Activated CD4-positive, alpha-beta T cell treated with anti-CD3 and anti-CD28 coated beads, Interleukin-2, amount 10 ng/mL, durations not matched to agents 24 days and 14 days (primary cell): ENCODE measurements around the gene CDKN2B. TPM values are rescaled to one million over a fixed set of nuclear protein-coding genes. Genes with fewer than 3 reads are reported as not detected.

Experiments used
- DNase-seq: peaks from one replicate; pipeline ENCODE4 v3.0.0; 2022
- H3K27ac Mint-ChIP-seq: one replicate; pipeline ENCODE4 v1.8.0; 2022; ENCODE audit warnings: mild to moderate bottlenecking, mixed read lengths
- H3K27me3 Mint-ChIP-seq: one replicate; pipeline ENCODE4 v1.8.0; 2022; ENCODE audit warnings: mixed read lengths
- H3K36me3 Mint-ChIP-seq: one replicate; pipeline ENCODE4 v1.8.0; 2022; ENCODE audit warnings: low read depth, mild to moderate bottlenecking, mixed read lengths
- H3K4me1 Mint-ChIP-seq: one replicate; pipeline ENCODE4 v1.8.0; 2021; ENCODE audit warnings: mixed read lengths
- H3K4me3 Mint-ChIP-seq: one replicate; pipeline ENCODE4 v1.8.0; 2022; ENCODE audit warnings: mild to moderate bottlenecking, moderate library complexity, mixed read lengths
- H3K9me3 Mint-ChIP-seq: one replicate; pipeline ENCODE4 v1.8.0; 2021; ENCODE audit warnings: mixed read lengths
- intact Hi-C: fragments of 100-400 bp; cut with micrococcal nuclease; formaldehyde crosslinking; loops from one replicate; pipeline ENCODE4 v1.15.1; 2023
- total RNA-seq: library from RNA; stranded (reverse); gene quantifications from 2 replicates; pipeline ENCODE4 v1.2.3, GENCODE V29; 2022

The CDKN2B gene
- total RNA-seq, 1 donor from 2014 or later: 0.21 TPM

GRCh38 chr9:22044583-22044982 lies 35.5 kb upstream of the CDKN2B start:
- Mint-ChIP-seq H3K36me3 (no peaks in the 10 kb centered on the region), H3K4me1 (peaks cover 28% of the 10 kb centered on the region), H3K27me3 (peaks cover 58% of the 10 kb centered on the region), H3K27ac (peak overlapping the region; percentile 63), H3K9me3 (no peaks in the 10 kb centered on the region), H3K4me3 (no peak overlapping the region)
- intact Hi-C loops: loop anchor here (5.0 kb wide), 1 partner anchor 198 kb away; no protein-coding TSS in a partner anchor
- no peak for DNase-seq

- no peaks in the 10 kb centered on the region for H3K36me3 Mint-ChIP-seq
- no peak overlapping the region for H3K27ac Mint-ChIP-seq
- no peak for DNase-seq
- intact Hi-C loops: loop anchor here (5.0 kb wide), 1 partner anchor 198 kb away; no protein-coding TSS in a partner anchor
- no peaks in the 10 kb centered on the region for H3K9me3 Mint-ChIP-seq
- H3K27me3 Mint-ChIP-seq: peaks cover 58% of the 10 kb centered on the region
- no peak overlapping the region for H3K4me3 Mint-ChIP-seq
- peaks cover 26% of the 10 kb centered on the region for H3K4me1 Mint-ChIP-seq
Observed at GRCh38 chr9:22043928-22044327, 34.8 kb upstream of the CDKN2B start.

GRCh38 chr9:22041775-22042174 lies 32.7 kb upstream of the CDKN2B start:
- intact Hi-C loops: loop anchor here (1.0 to 5.0 kb wide), 3 partner anchors 11 to 201 kb away; no protein-coding TSS in a partner anchor
- Mint-ChIP-seq H3K36me3 (no peaks in the 10 kb centered on the region), H3K4me1 (peaks cover 29% of the 10 kb centered on the region), H3K27me3 (peaks cover 47% of the 10 kb centered on the region), H3K9me3 (no peaks in the 10 kb centered on the region), H3K4me3 (no peak overlapping the region), H3K27ac (no peak overlapping the region)
- DNase-seq: no peak

GRCh38 chr9:22041344-22041743 lies 32.2 kb upstream of the CDKN2B start:
- peaks cover 25% of the 10 kb centered on the region for H3K4me1 Mint-ChIP-seq
- peaks cover 42% of the 10 kb centered on the region for H3K27me3 Mint-ChIP-seq
- H3K36me3 Mint-ChIP-seq: no peaks in the 10 kb centered on the region
- no peak for DNase-seq
- no peak overlapping the region for H3K27ac Mint-ChIP-seq
- no peaks in the 10 kb centered on the region for H3K9me3 Mint-ChIP-seq
- no peak overlapping the region for H3K4me3 Mint-ChIP-seq
- intact Hi-C loops: loop anchor here (1.0 to 5.0 kb wide), 3 partner anchors 11 to 201 kb away; no protein-coding TSS in a partner anchor

- peaks cover 24% of the 10 kb centered on the region for H3K4me1 Mint-ChIP-seq
- H3K9me3 Mint-ChIP-seq: no peaks in the 10 kb centered on the region
- intact Hi-C loops: loop anchor here (1.0 to 5.0 kb wide), 3 partner anchors 12 to 202 kb away; no protein-coding TSS in a partner anchor
- peaks cover 41% of the 10 kb centered on the region for H3K27me3 Mint-ChIP-seq
- peak overlapping the region; percentile 25 for H3K27ac Mint-ChIP-seq
- no peak overlapping the region for H3K4me3 Mint-ChIP-seq
- no peak for DNase-seq
- H3K36me3 Mint-ChIP-seq: no peaks in the 10 kb centered on the region
Observed at GRCh38 chr9:22040760-22041159, 31.7 kb upstream of the CDKN2B start.

GRCh38 chr9:22039258-22039657 lies 30.2 kb upstream of the CDKN2B start:
- intact Hi-C loops: no loop called here
- H3K4me1 Mint-ChIP-seq: peaks cover 26% of the 10 kb centered on the region
- H3K27me3 Mint-ChIP-seq: peaks cover 41% of the 10 kb centered on the region
- DNase-seq: no peak
- H3K36me3 Mint-ChIP-seq: no peaks in the 10 kb centered on the region
- H3K9me3 Mint-ChIP-seq: no peaks in the 10 kb centered on the region
- no peak overlapping the region for H3K27ac Mint-ChIP-seq
- no peak overlapping the region for H3K4me3 Mint-ChIP-seq

DNA sequence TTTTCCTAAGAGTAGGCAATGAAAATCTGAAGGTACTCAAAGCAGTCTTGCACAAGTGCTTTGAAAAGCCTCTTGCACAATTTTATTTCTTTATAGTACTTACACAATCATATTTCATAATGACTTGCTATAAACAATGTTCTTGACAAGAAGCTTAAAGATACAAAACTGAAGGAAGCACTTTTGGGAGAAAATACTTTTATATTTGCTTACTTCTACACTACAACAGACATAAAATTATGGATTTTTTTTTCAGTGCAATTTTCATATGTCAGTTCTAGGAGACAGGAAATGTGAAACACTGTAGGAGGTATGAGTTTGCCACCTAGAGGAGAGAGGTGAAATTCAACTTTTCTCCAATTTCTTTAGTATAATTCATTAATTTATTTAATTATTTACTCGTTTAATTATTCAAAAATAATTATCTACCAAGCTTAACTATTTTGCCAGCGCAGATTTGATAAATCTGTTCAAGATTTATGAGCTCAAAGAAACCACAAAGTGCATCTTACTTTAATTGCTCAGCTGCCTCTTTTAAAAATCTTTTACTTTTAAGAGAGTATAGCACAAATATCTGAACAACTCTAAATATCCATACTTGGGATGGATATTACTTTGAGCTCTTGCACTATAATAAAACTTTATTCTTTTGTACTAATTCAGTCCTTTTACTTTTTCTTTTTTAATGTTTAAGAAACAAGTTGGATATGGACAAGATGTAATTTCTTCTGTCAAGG lies 29.0 kb upstream of the CDKN2B start:
- Mint-ChIP-seq H3K4me1 (peaks cover 26% of the 10 kb centered on the region), H3K4me3 (no peak overlapping the region), H3K36me3 (no peaks in the 10 kb centered on the region), H3K27me3 (peaks cover 34% of the 10 kb centered on the region), H3K27ac (no peak overlapping the region), H3K9me3 (no peaks in the 10 kb centered on the region)
- intact Hi-C loops: loop anchor here (1.0 kb wide), 3 partner anchors 30 to 225 kb away; no protein-coding TSS in a partner anchor
- DNase-seq: no peak

DNA sequence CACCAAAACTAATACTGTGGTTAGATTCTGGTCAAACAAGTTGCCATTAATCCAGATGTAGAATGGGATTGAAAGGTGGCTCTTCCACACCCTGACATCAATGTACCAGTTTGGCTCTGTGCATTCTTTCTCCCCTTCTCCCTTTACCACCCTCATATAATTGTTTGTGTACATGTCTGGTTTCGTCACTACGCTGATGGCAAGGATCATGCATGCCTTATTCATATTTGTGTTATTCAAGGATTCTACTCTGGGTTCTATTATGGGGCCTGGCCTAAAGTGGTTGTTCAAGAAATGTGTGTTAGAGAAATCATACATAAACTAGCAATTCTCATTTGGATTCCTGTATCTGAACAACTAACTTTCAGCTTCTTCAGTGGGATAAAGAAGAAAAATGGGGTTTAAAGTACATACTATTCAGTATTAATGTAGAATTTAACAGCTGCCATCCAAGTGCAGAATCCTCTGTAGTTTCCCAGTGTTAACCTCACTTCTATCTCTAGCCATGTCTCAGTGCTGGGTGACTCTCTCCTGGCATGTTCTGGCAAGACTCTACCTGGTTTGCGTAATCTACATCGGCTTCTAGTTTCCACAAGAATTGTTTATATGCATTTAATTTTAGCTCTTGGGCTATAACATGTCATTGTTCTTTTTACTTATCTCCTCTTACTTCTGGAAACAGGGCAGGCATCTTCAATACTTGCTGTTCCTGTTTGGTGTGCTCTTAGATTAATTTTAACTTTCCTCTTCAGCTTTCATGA lies 27.9 kb upstream of the CDKN2B start:
- Mint-ChIP-seq H3K4me1 (peaks cover 26% of the 10 kb centered on the region), H3K27ac (no peak overlapping the region), H3K27me3 (peaks cover 33% of the 10 kb centered on the region), H3K36me3 (no peaks in the 10 kb centered on the region), H3K9me3 (no peaks in the 10 kb centered on the region), H3K4me3 (no peak overlapping the region)
- no peak for DNase-seq
- intact Hi-C loops: no loop called here

- Mint-ChIP-seq H3K9me3 (no peaks in the 10 kb centered on the region), H3K27me3 (peaks cover 29% of the 10 kb centered on the region), H3K4me3 (no peak overlapping the region), H3K36me3 (no peaks in the 10 kb centered on the region), H3K4me1 (peaks cover 16% of the 10 kb centered on the region), H3K27ac (no peak overlapping the region)
- intact Hi-C loops: no loop called here
- no peak for DNase-seq
Observed at GRCh38 chr9:22035591-22036011, 26.5 kb upstream of the CDKN2B start.

GRCh38 chr9:22033012-22033630 lies 24.0 kb upstream of the CDKN2B start:
- Mint-ChIP-seq H3K36me3 (no peaks in the 10 kb centered on the region), H3K9me3 (no peaks in the 10 kb centered on the region), H3K27ac (no peak overlapping the region), H3K27me3 (peaks cover 35% of the 10 kb centered on the region), H3K4me1 (peaks cover 16% of the 10 kb centered on the region), H3K4me3 (no peak overlapping the region)
- intact Hi-C loops: no loop called here
- DNase-seq: no peak

- H3K4me3 Mint-ChIP-seq: no peak overlapping the region
- H3K4me1 Mint-ChIP-seq: peaks cover 13% of the 10 kb centered on the region
- peaks cover 37% of the 10 kb centered on the region for H3K27me3 Mint-ChIP-seq
- H3K9me3 Mint-ChIP-seq: no peaks in the 10 kb centered on the region
- DNase-seq: no peak
- H3K27ac Mint-ChIP-seq: no peak overlapping the region
- H3K36me3 Mint-ChIP-seq: no peaks in the 10 kb centered on the region
- intact Hi-C loops: no loop called here
Observed at GRCh38 chr9:22031655-22032411, 22.7 kb upstream of the CDKN2B start.

DNA sequence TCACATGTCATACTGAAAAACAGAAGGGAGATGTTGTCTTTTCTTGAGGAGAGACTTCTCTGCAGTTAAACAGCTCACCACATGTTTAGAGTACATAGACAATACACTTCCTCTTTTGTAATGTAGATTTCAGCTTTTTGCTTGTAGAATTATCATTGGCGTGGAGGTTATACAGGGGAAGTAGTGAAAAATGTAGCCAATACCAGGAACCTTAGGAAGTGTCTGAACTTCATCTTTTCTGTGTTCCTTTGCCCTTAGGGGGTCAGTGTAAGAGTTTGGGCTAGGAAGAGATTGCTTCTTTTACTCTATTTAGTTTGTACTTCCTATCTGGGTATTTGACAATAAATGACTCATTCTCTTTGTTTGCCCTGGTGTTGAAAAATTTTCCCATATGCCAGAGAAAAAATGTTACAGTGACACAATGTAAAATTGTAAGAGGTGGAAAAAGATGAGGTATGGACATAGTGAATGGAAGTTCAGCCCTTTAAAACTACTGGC lies 21.0 kb upstream of the CDKN2B start:
- H3K4me3 Mint-ChIP-seq: no peak overlapping the region
- H3K27me3 Mint-ChIP-seq: peaks cover 39% of the 10 kb centered on the region
- H3K27ac Mint-ChIP-seq: no peak overlapping the region
- no peaks in the 10 kb centered on the region for H3K36me3 Mint-ChIP-seq
- H3K9me3 Mint-ChIP-seq: no peaks in the 10 kb centered on the region
- no peak for DNase-seq
- intact Hi-C loops: no loop called here
- peaks cover 4% of the 10 kb centered on the region for H3K4me1 Mint-ChIP-seq

DNA sequence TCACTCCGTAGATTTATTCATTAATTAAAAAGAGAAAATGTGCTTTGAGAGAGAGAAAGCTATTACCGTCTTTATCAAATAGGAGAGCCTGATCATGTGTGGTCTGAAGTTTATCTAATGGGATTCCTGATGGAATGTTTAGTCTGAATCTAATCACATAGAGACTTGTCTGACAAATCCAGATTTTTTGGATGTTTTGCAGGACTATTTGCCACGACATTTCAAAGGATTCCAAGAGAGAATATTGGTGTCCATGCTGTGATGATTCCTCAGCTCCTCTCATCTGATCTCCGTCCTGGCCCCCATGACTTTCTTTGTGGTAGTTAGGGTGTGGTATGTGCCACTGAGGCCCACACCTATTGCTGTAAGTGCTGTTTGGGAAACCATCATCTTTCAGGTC lies 20.1 kb upstream of the CDKN2B start:
- Mint-ChIP-seq H3K4me1 (peaks cover 4% of the 10 kb centered on the region), H3K9me3 (no peaks in the 10 kb centered on the region), H3K4me3 (no peak overlapping the region), H3K27ac (no peak overlapping the region), H3K36me3 (no peaks in the 10 kb centered on the region), H3K27me3 (peaks cover 37% of the 10 kb centered on the region)
- intact Hi-C loops: no loop called here
- no peak for DNase-seq
